GM18517 (cell line): ENCODE data around the gene THRB.
A peak's percentile ranks its signal among the peaks of the same experiment; 100 is the strongest.

Experiments used
- ATAC-seq: cut with Tn5 transposase; IDR thresholded peaks from one replicate; pipeline ENCODE4 v1.9.1; 2021; ENCODE audit warnings: mild to moderate bottlenecking, moderate library complexity; ENCODE audit not compliant: unreplicated experiment

THRB gene

GRCh38 chr3:24196526-24196925, 298.1 kb downstream of the THRB start:
- ATAC-seq, result no peak

GRCh38 chr3:24195504-24196230, 299.0 kb downstream of the THRB start:
- no peak for ATAC-seq

GRCh38 chr3:24192469-24193056, 302.1 kb downstream of the THRB start:
- ATAC-seq, result no peak

- no peak for ATAC-seq
Observed at GRCh38 chr3:24191801-24192403, 302.7 kb downstream of the THRB start.

- no peak for ATAC-seq
Observed at GRCh38 chr3:24190256-24190655, 304.4 kb downstream of the THRB start.

- peak; percentile 97 for ATAC-seq
Observed at GRCh38 chr3:24185738-24186384, 308.8 kb downstream of the THRB start.

GRCh38 chr3:24184528-24185176, 310.0 kb downstream of the THRB start:
- ATAC-seq, result no peak

GRCh38 chr3:24182756-24183155, 311.9 kb downstream of the THRB start:
- no peak for ATAC-seq

- ATAC-seq, result no peak
Observed at GRCh38 chr3:24181256-24181655, 313.4 kb downstream of the THRB start.

- no peak for ATAC-seq
Observed at GRCh38 chr3:24180616-24181015, 314.0 kb downstream of the THRB start.

- ATAC-seq, result no peak
Observed at GRCh38 chr3:24177201-24177600, 317.4 kb downstream of the THRB start.

GRCh38 chr3:24174614-24175013, 320.0 kb downstream of the THRB start:
- ATAC-seq, result no peak

GRCh38 chr3:24168977-24169376, 325.7 kb downstream of the THRB start:
- ATAC-seq, result no peak

GRCh38 chr3:24167429-24167828, 327.2 kb downstream of the THRB start:
- ATAC-seq, result no peak

GRCh38 chr3:24166515-24166914, 328.1 kb downstream of the THRB start:
- no peak for ATAC-seq

- ATAC-seq, result no peak
Observed at GRCh38 chr3:24165603-24165982, 329.1 kb downstream of the THRB start.

GRCh38 chr3:24164967-24165602, 329.6 kb downstream of the THRB start:
- ATAC-seq, result no peak

GRCh38 chr3:24162929-24163328, 331.7 kb downstream of the THRB start:
- ATAC-seq, result no peak

- no peak for ATAC-seq
Observed at GRCh38 chr3:24161841-24162240, 332.8 kb downstream of the THRB start.

GRCh38 chr3:24160424-24161095, 334.1 kb downstream of the THRB start:
- no peak for ATAC-seq
